8988T (cell line): ENCODE results near the gene TUBA4B.
"Not testable (repeated sequence)": the region's sequence is repeated elsewhere in the genome, so short reads cannot be mapped to it uniquely, and the experiment has no call there.

Source experiments
- DNase-seq: peaks from one replicate; pipeline ENCODE4 v3.0.0; 2011

TUBA4B gene

DNA sequence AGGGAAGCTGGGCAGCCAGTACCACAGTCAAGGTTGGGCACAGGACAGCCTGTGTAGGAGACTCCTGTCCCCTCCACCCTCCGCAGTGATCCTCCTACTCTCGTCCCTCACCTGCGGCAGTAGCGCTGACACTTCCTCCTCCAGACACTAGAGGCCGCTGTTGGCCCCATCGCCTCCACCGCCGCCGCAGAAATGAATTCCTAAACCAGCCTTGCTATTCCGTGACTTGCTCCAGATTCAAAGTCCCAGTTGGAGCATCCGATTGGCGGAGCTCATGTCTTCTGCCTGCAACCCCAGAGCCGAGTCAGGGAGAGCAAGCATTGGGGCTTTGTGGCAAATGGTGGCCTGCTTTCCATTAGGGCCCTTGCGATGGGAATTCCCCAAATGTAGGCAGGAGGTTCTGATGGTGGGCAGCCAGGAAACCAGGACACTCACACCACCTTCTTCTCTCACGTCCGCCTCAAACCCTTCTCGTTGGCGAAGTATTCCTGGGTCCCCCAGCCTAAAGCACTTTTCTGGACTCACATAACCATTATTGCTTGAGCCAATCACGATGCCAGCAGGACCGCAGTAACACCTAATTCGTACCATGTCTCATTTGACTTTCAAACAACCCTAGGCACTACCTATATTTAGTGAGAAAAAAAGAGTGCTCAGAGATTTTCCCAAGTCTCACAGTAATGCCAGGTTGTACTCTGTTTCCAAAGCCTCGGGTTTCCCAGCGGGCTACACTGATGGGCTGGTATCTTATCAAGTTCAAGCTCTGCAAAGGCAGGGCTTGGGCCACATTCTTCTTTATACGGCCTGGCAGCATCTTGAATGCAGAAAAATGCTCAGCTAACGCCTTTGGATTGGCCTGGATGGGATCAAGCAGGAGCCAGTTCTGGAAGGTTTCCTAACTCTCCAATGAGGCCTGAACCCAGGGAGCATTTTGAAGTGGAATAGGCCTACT is 24.9 kb downstream of the TUBA4B start:
- no peak for DNase-seq

DNA sequence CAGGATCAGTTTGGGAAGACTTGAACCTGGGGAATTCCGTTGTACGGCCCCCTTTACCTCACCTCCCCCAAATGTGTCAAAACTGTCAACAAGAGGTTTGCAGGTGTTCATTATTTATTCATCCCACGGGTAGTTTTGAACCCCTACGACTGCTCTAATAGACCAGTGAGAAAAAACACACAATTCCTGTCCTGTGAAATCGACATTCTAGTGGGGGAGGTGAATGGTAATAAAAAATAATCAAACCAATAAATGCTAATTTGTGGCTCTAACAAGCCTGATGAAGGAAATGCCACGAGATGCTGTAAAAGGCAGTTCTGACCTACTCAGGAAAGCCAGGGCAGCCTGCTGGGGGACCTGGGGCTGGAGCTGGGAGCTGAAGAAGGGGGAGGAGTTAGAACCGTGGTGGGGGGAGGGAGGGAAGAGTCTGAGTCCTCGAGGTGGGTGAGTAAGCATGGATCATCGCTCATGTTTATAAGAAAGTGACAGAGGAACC is 25.7 kb downstream of the TUBA4B start:
- peak; percentile 71 for DNase-seq

DNA sequence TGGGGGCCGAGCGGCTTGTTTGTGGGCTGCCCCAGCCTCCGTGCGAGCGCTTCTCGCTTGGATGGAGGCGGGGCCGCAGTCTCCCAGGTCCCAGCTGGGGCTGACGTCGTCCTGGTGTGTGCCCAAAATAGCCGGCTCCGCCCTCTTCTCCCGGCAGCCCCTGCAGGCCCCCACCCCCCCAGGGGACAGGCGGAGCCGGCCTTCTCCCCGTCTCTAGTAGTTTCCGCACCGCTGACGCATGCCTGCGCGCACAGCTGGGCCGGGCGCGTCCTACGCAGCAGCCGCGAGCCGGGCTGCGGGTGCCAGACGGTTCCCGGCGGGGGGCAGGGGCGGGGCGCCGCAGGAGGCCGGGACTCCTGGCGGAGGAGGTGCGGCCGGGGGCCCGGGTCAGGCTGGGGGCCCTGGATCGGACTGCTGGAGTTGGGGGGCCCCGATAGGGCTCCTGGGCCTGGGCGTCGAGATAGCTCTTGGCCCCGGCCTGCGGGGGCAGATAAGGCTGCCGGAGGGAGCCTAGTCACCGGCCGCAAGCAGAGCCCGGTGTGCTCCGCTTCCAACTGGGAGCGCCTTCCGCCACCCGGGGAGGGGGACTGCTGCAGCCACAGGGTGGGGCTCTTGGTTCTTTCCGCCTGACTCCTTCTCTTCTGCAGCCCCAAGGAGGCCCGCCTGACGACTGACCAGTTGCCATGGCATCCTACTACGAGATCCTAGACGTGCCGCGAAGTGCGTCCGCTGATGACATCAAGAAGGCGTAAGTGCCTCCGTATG is 26.3 kb downstream of the TUBA4B start, which contains the start of gene DNAJB2:
Gene DNAJB2 (plus strand): TSS at position 216 of the 765 bp plus-strand sequence. CDS start 468 bp downstream, at position 684.
- DNase-seq: peak; percentile 99

GRCh38 chr2:219279916-219280516 is 27.0 kb downstream of the TUBA4B start:
- no peak for DNase-seq

DNA sequence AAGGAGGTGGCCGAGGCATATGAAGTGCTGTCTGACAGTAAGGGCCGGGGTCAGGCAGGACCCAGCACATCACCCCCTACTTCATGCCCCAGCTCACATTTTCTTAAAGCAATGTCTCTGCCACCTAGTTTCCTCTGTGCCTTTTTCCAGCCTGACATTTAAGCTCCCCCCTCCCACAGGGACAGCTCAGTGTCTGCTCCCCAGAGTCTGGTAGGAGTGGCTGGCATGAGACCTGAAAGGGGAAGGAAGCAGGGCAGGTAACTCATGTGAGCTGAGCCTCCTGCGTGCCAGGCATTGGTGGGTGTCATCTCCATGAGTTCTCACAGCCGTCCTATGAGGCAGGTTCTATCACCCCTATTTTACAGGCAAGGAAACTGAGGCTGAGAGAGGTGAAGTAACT is 27.6 kb downstream of the TUBA4B start:
- no peak for DNase-seq

- DNase-seq: no peak
Observed at GRCh38 chr2:219281588-219281987, 28.5 kb downstream of the TUBA4B start.

DNA sequence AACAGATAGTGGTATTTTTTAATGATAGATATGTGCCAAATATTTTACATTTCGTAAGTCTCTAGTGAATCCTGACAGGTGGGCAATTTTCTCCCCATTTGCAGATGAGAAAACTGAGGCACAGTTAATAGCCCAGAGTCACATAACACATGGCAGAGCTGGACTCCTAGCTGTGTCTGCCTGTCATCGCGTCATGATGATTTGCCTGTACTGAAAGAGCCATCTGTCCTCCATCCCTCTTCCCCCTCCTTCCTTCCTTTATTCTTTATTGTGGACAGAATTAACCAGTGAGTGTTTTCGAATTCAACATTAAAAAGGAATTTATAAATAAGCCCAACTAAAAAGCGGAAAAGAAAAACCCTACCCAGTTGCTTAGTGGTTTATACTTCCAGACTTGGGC is 29.3 kb downstream of the TUBA4B start:
- no peak for DNase-seq

GRCh38 chr2:219282943-219283581 is 30.0 kb downstream of the TUBA4B start:
- no peak for DNase-seq

- DNase-seq: no peak
Observed at GRCh38 chr2:219284501-219285372, 31.7 kb downstream of the TUBA4B start.

- no peak for DNase-seq
Observed at GRCh38 chr2:219285373-219285735, 32.3 kb downstream of the TUBA4B start.

- peak; percentile 70 for DNase-seq
Observed at GRCh38 chr2:219285894-219286425, 32.9 kb downstream of the TUBA4B start.

GRCh38 chr2:219286436-219287115 is 33.5 kb downstream of the TUBA4B start:
- no peak for DNase-seq

GRCh38 chr2:219287116-219287440 is 34.0 kb downstream of the TUBA4B start:
- DNase-seq: not testable (repeated sequence)

DNA sequence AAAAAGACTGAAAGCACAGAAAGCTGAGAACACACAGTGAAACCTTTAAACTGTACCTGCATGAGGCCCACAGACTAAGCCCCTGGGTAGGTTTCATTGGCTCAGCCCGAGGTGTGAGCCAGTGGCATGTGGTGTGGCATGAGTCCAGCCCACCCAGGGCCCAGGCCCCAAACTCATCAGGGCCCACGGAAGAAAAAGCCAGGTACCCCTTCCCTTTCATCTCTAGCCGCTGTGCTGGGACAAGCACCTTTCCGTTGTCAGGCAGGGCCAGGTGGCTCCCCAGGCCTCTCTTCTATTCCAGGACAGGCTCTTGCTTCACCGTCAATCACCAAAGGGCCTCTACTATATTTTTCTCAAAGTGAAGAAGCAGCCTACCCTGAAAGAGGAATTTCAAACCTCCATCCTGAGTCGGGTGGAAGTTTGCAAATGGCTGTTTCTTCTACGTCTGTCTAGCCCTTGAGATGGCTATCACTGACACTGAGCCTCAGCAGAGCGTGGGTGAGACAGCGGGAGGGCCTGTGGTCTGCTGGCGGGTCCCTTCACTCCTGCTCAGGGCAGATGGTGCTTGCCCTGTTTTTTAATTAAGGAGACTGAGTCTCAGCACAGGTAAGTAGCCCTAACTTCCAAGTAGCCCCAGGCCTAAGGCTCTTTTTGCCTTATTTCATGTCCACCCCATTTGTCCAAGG is 34.7 kb downstream of the TUBA4B start:
- DNase-seq: no peak

DNA sequence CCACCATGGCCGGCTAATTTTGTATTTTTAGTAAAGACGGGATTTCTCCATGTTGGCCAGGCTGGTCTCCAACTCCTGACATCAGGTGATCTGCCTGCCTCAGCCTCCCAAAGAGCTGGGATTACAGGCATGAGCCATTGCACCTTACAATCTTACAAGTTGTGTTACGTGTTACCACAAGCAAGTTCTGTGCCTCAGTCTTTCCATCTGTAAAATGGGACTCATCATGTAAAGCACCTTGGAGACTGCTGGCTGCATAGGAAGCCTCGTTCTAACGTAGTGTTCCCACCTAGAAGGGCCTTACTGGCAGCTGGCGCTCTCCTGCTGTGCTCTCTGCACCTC is 36.1 kb downstream of the TUBA4B start:
- no peak for DNase-seq

GRCh38 chr2:219289537-219290361 is 36.7 kb downstream of the TUBA4B start:
- DNase-seq: no peak

GRCh38 chr2:219290381-219291171 is 37.5 kb downstream of the TUBA4B start:
- DNase-seq: no peak

- no peak for DNase-seq
Observed at GRCh38 chr2:219291394-219291793, 38.4 kb downstream of the TUBA4B start.
